ENCODE data around the gene FGGY.

FGGY gene

DNA sequence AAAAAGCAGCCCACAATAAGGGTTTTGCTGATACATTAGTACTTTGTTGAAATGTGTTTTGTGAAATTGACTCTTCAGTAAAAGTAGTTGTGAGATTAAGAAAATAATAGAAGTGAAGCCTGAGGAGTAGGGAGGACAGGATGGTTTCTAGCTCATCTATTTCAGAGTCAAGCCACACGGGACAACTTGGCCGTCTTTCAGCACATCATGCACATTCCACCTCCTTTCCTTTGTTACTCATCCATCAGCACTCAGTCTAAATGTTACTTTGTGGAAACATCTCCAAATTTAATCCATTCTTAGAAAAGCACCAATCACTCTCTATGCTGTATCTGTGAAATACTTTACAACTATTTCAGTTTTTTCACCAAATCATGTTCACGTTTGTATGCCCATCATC is 223.3 kb downstream of the FGGY start:
- no peak overlapping the region for H3K4me3 ChIP-seq (ENCODE audit: low read depth, low read length)
- no peak overlapping the region for H3K27ac ChIP-seq
- TF ChIP-seq, protein P1, sequence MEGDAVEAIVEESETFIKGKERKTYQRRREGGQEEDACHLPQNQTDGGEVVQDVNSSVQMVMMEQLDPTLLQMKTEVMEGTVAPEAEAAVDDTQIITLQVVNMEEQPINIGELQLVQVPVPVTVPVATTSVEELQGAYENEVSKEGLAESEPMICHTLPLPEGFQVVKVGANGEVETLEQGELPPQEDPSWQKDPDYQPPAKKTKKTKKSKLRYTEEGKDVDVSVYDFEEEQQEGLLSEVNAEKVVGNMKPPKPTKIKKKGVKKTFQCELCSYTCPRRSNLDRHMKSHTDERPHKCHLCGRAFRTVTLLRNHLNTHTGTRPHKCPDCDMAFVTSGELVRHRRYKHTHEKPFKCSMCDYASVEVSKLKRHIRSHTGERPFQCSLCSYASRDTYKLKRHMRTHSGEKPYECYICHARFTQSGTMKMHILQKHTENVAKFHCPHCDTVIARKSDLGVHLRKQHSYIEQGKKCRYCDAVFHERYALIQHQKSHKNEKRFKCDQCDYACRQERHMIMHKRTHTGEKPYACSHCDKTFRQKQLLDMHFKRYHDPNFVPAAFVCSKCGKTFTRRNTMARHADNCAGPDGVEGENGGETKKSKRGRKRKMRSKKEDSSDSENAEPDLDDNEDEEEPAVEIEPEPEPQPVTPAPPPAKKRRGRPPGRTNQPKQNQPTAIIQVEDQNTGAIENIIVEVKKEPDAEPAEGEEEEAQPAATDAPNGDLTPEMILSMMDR (IDR thresholded peaks at IDR 0.05; ENCODE audit: low read depth, low read length) = no peak
- H3K9me3 ChIP-seq (ENCODE audit: severe bottlenecking) = no peaks in the 10 kb centered on the region
- H3K36me3 ChIP-seq = no peaks in the 10 kb centered on the region; the same call in 1 of the 2 replicates
- no peaks in the 10 kb centered on the region for H3K27me3 ChIP-seq (ENCODE audit: insufficient read depth, low read depth, severe bottlenecking)
- DNase-seq = no peak

DNA sequence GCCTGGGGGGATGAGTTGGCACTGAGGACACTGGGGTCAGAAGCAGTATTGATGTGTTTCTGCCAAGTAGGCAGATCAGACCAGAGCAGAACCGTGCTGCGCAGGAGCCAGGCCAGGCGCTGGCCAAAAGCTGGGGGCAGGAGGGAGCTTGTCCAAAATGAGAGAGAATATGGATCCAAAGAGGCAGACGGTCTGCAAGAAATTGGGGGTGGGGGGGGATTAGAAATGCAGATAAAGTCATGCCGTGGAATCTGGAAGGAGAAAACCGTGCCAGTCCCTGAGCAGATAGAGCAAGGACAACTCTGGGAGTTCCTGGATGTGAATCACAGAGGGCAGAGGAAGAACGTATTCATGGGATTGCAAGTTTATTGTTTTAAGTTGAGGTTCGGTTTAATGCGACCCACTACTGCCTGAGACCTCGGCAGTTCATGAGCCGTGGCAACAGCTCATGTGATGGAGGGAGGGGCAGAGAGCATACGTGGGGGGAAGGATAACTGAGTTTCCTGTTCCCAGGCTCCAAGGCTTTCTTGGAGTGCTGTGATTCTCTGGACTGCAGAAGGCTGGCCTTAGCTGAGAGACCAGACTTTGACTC is 224.0 kb downstream of the FGGY start:
- Histone ChIP-seq H3K36me3 (no peaks in the 10 kb centered on the region; the same call in 1 of the 2 replicates), H3K27me3 (ENCODE audit: insufficient read depth, low read depth, severe bottlenecking) (no peaks in the 10 kb centered on the region), H3K9me3 (ENCODE audit: severe bottlenecking) (no peaks in the 10 kb centered on the region), H3K27ac (no peak overlapping the region), H3K4me3 (ENCODE audit: low read depth, low read length) (no peak overlapping the region)
- no peak for DNase-seq
- TF ChIP-seq, protein P1 (IDR thresholded peaks at IDR 0.05; ENCODE audit: low read depth, low read length) = no peak

DNA sequence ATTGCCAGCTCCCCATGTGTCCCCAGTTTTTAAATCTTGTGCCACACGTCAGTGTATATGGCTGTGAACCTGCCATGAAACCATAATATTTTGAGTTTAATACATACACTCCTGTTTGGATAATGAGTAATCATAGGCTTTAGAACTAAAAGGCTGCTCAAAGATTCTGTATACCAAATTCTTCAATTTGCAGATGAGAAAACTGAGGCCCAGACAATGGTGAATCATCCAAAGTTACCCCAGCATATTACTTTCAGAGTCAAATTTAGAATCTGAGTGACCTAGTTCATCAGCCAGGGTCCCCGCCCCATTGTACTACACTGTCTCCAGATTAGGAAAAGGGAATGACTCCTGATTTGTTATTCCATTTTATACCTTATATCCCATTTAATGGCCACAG is 224.6 kb downstream of the FGGY start:
- DNase-seq = no peak
- H3K4me3 ChIP-seq (ENCODE audit: low read depth, low read length) = no peak overlapping the region
- H3K9me3 ChIP-seq (ENCODE audit: severe bottlenecking) = no peaks in the 10 kb centered on the region
- H3K27ac ChIP-seq = no peak overlapping the region
- no peaks in the 10 kb centered on the region for H3K27me3 ChIP-seq (ENCODE audit: insufficient read depth, low read depth, severe bottlenecking)
- TF ChIP-seq, protein P1 (IDR thresholded peaks at IDR 0.05; ENCODE audit: low read depth, low read length) = no peak
- H3K36me3 ChIP-seq = no peaks in the 10 kb centered on the region; the same call in 1 of the 2 replicates

DNA sequence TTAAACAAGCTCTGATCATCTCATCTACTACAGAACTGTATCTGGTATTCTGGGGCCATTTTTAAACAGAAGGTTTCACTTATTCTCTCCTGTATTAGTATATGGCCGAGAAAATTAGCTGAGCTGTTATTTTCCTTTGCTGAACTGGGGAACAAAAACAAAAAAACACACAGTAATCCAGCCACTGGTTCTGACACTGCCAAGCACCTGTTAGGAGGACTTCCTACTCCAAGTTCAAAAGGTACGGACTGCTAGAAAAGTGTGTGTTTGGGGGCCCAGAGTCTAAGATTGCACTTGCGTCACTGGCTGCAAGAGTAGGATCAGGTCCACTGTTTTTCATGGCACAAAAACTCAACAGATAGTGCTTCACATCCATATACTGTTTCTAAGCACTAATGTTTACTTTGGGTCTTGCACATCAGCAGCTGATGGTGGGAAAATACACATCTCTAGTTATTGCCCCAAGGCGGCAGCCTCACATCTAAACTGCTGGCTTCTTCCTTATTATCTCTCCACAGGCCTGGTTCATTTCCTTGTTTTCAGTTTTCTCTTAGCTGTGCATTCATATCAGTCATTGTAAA is 226.1 kb downstream of the FGGY start:
- H3K36me3 ChIP-seq = no peaks in the 10 kb centered on the region
- H3K9me3 ChIP-seq (ENCODE audit: severe bottlenecking) = no peaks in the 10 kb centered on the region
- H3K27ac ChIP-seq = no peak overlapping the region
- TF ChIP-seq, protein P1 (IDR thresholded peaks at IDR 0.05; ENCODE audit: low read depth, low read length) = no peak
- H3K27me3 ChIP-seq (ENCODE audit: insufficient read depth, low read depth, severe bottlenecking) = no peaks in the 10 kb centered on the region
- no peak overlapping the region for H3K4me3 ChIP-seq (ENCODE audit: low read depth, low read length)
- DNase-seq = no peak

DNA sequence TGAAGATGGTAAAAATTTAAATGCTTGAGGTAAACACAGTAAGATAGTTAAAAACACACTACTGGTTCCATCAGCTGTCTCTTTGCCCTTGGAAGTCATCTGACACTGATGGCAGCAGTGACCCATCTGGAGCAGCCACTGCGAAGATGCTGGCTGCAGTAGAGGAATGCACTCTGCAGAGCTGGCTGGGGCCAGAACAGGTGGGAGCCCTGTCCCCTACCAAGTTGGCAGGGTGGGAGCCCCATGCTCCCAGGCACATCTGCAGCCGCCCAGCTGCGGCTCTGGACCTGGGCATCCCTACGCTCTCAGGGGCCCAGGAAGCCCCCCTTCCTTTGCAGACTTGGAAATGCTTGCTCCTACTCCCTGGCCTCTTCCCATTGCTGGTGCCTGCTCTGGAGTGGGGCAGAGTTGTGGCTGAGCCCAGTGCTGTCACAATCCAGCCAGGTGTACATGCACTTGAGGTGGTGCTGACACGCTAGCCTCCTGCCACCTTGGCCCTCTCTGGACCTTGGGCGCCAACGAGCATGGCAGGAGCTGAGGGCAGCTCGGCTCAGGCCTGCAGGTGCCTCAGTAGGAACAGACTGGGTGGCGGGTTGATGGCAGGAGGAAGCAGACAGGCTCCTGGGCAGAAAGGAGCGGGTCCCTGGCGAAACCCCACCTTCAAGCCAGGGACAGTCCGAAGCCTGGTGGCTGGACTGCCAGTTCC is 227.0 kb downstream of the FGGY start:
- H3K36me3 ChIP-seq = no peaks in the 10 kb centered on the region
- no peak overlapping the region for H3K27ac ChIP-seq
- H3K27me3 ChIP-seq (ENCODE audit: insufficient read depth, low read depth, severe bottlenecking) = no peaks in the 10 kb centered on the region
- H3K9me3 ChIP-seq (ENCODE audit: severe bottlenecking) = no peaks in the 10 kb centered on the region
- no peak overlapping the region for H3K4me3 ChIP-seq (ENCODE audit: low read depth, low read length)
- TF ChIP-seq, protein P1 (IDR thresholded peaks at IDR 0.05; ENCODE audit: low read depth, low read length) = no peak
- no peak for DNase-seq
